ENCODE measurements around the gene EGR1.

- TF ChIP-seq, protein P1, sequence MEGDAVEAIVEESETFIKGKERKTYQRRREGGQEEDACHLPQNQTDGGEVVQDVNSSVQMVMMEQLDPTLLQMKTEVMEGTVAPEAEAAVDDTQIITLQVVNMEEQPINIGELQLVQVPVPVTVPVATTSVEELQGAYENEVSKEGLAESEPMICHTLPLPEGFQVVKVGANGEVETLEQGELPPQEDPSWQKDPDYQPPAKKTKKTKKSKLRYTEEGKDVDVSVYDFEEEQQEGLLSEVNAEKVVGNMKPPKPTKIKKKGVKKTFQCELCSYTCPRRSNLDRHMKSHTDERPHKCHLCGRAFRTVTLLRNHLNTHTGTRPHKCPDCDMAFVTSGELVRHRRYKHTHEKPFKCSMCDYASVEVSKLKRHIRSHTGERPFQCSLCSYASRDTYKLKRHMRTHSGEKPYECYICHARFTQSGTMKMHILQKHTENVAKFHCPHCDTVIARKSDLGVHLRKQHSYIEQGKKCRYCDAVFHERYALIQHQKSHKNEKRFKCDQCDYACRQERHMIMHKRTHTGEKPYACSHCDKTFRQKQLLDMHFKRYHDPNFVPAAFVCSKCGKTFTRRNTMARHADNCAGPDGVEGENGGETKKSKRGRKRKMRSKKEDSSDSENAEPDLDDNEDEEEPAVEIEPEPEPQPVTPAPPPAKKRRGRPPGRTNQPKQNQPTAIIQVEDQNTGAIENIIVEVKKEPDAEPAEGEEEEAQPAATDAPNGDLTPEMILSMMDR (IDR thresholded peaks at IDR 0.05) = no peak
- TF ChIP-seq SMC3 (IDR thresholded peaks at IDR 0.05; ENCODE audit: low read depth, low read length) (no peak), POLR2AphosphoS5 (IDR thresholded peaks at IDR 0.05; ENCODE audit: low read depth, low read length) (no peak), RAD21 (IDR thresholded peaks at IDR 0.05; ENCODE audit: low read length) (no peak), EP300 (IDR thresholded peaks at IDR 0.05; ENCODE audit: borderline replicate concordance in 1 of 2, low read depth in 1 of 2, low read length in 1 of 2) (no peak), TEAD4 (IDR thresholded peaks at IDR 0.05; ENCODE audit: borderline replicate concordance, insufficient read depth) (no peak), NRF1 (IDR thresholded peaks at IDR 0.05; ENCODE audit: low read depth, low read length) (no peak), USF2 (IDR thresholded peaks at IDR 0.05; ENCODE audit: borderline replicate concordance, low read depth, low read length) (no peak)
- TF ChIP-seq, protein P2, sequence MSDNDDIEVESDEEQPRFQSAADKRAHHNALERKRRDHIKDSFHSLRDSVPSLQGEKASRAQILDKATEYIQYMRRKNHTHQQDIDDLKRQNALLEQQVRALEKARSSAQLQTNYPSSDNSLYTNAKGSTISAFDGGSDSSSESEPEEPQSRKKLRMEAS (IDR thresholded peaks at IDR 0.05; ENCODE audit: low read depth) = no peak
- TF ChIP-seq, protein P3, sequence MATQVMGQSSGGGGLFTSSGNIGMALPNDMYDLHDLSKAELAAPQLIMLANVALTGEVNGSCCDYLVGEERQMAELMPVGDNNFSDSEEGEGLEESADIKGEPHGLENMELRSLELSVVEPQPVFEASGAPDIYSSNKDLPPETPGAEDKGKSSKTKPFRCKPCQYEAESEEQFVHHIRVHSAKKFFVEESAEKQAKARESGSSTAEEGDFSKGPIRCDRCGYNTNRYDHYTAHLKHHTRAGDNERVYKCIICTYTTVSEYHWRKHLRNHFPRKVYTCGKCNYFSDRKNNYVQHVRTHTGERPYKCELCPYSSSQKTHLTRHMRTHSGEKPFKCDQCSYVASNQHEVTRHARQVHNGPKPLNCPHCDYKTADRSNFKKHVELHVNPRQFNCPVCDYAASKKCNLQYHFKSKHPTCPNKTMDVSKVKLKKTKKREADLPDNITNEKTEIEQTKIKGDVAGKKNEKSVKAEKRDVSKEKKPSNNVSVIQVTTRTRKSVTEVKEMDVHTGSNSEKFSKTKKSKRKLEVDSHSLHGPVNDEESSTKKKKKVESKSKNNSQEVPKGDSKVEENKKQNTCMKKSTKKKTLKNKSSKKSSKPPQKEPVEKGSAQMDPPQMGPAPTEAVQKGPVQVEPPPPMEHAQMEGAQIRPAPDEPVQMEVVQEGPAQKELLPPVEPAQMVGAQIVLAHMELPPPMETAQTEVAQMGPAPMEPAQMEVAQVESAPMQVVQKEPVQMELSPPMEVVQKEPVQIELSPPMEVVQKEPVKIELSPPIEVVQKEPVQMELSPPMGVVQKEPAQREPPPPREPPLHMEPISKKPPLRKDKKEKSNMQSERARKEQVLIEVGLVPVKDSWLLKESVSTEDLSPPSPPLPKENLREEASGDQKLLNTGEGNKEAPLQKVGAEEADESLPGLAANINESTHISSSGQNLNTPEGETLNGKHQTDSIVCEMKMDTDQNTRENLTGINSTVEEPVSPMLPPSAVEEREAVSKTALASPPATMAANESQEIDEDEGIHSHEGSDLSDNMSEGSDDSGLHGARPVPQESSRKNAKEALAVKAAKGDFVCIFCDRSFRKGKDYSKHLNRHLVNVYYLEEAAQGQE (IDR thresholded peaks at IDR 0.05; ENCODE audit: low read depth, low read length) = no peak
Measured at GRCh38 chr5:138461343-138462125, 3.7 kb upstream of the EGR1 start.
